Neural cell (in vitro differentiated cells): ENCODE data around the gene WWC2.

Source experiments
- CTCF ChIP-seq: fragments of 450-650 bp; IDR thresholded peaks from 2 replicates; pipeline ENCODE4 v1.5.1; 2014; ENCODE audit warnings: antibody characterized with exemption, mild to moderate bottlenecking, moderate library complexity; ENCODE audit not compliant: poor library complexity, severe bottlenecking
- EP300 ChIP-seq: fragments of 450-650 bp; conservative IDR thresholded peaks from 2 replicates; pipeline ENCODE4 v1.6.1; 2014; ENCODE audit warnings: antibody characterized with exemption, mild to moderate bottlenecking, moderate library complexity; ENCODE audit not compliant: poor library complexity, severe bottlenecking
- EZH2 ChIP-seq: fragments of 200-600, 300-800 bp; shearing (Covaris generic), sonication (generic); IDR thresholded peaks from 2 replicates; pipeline ENCODE4 v1.6.1; 2014; ENCODE audit warnings: antibody characterized with exemption, low read length, borderline replicate concordance, mild to moderate bottlenecking; ENCODE audit not compliant: insufficient read depth, poor library complexity, severe bottlenecking
- MXI1 ChIP-seq: fragments of 450-650 bp; conservative IDR thresholded peaks from 2 replicates; pipeline ENCODE4 v1.6.1; 2014; ENCODE audit warnings: antibody characterized with exemption, mild to moderate bottlenecking; ENCODE audit not compliant: poor library complexity, severe bottlenecking
- POLR2AphosphoS5 ChIP-seq: IDR thresholded peaks from 2 replicates; pipeline ENCODE4 v1.6.1; 2012
- RAD21 ChIP-seq: fragments of 450-650 bp; conservative IDR thresholded peaks from 2 replicates; pipeline ENCODE4 v1.6.1; 2014; ENCODE audit warnings: antibody characterized with exemption, mild to moderate bottlenecking, moderate library complexity
- REST ChIP-seq: IDR thresholded peaks from 2 replicates; pipeline ENCODE4 v1.6.1; 2012; ENCODE audit warnings: borderline replicate concordance
- SMC3 ChIP-seq: fragments of 450-650 bp; conservative IDR thresholded peaks from 2 replicates; pipeline ENCODE4 v1.6.1; 2014; ENCODE audit warnings: antibody characterized with exemption, mild to moderate bottlenecking, moderate library complexity; ENCODE audit not compliant: poor library complexity
- TAF1 ChIP-seq: IDR thresholded peaks from 2 replicates; pipeline ENCODE4 v1.6.1; 2012; ENCODE audit warnings: low read depth

- TF ChIP-seq MXI1, result no peak
- TF ChIP-seq CTCF, result no peak
- no peak for TF ChIP-seq POLR2AphosphoS5
- TF ChIP-seq EZH2, result no peak
- TF ChIP-seq RAD21, result no peak
- TF ChIP-seq EP300, result no peak
- TF ChIP-seq TAF1, result no peak
- TF ChIP-seq REST, result no peak
- no peak for TF ChIP-seq SMC3
These were observed 33.8 kb downstream of the WWC2 start for GRCh38 chr4:183132865-183133264.
